ENCODE data around the gene EIF5. TPM values are rescaled to one million over a fixed set of nuclear protein-coding genes. Genes with fewer than 3 reads are reported as not detected.

The EIF5 gene
- total RNA-seq, 2 donors from 2014 or later: 267 to 339 TPM

GRCh38 chr14:103290056-103290455, 44.0 kb upstream of the EIF5 start:
- Histone ChIP-seq H3K4me1 (ENCODE audit: control insufficient read depth, insufficient read depth, low read length) (no peaks in the 10 kb centered on the region), H3K27me3 (ENCODE audit: control insufficient read depth, insufficient read depth, low read length, poor library complexity, severe bottlenecking) (no peaks in the 10 kb centered on the region), H3K9ac (ENCODE audit: extremely low read depth, low read length, poor library complexity, severe bottlenecking) (no peak overlapping the region), H3K9me3 (ENCODE audit: control insufficient read depth, low read length) (peaks cover 7% of the 10 kb centered on the region), H3K27ac (ENCODE audit: low read depth, low read length) (no peak overlapping the region), H3K4me3 (ENCODE audit: low read length) (no peak overlapping the region), H3K36me3 (ENCODE audit: control insufficient read depth, insufficient read depth, low read length) (no peaks in the 10 kb centered on the region)
- TF ChIP-seq, protein P1, sequence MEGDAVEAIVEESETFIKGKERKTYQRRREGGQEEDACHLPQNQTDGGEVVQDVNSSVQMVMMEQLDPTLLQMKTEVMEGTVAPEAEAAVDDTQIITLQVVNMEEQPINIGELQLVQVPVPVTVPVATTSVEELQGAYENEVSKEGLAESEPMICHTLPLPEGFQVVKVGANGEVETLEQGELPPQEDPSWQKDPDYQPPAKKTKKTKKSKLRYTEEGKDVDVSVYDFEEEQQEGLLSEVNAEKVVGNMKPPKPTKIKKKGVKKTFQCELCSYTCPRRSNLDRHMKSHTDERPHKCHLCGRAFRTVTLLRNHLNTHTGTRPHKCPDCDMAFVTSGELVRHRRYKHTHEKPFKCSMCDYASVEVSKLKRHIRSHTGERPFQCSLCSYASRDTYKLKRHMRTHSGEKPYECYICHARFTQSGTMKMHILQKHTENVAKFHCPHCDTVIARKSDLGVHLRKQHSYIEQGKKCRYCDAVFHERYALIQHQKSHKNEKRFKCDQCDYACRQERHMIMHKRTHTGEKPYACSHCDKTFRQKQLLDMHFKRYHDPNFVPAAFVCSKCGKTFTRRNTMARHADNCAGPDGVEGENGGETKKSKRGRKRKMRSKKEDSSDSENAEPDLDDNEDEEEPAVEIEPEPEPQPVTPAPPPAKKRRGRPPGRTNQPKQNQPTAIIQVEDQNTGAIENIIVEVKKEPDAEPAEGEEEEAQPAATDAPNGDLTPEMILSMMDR (conservative IDR thresholded peaks at IDR 0.05): no peak
- Mint-ChIP-seq H3K4me1 (peaks cover 1% of the 10 kb centered on the region), H3K27ac (no peak overlapping the region), H3K27me3 (ENCODE audit: insufficient read depth) (peaks cover 26% of the 10 kb centered on the region), H3K4me3 (no peak overlapping the region), H3K36me3 (ENCODE audit: low read depth) (no peaks in the 10 kb centered on the region), H3K9me3 (peaks cover 3% of the 10 kb centered on the region)
- 83 to 90% methylated on average over 4 of the region's 4 CpGs for WGBS, 2 experiments (ENCODE audit: insufficient coverage in 1 of 2, insufficient read length in 1 of 2)
- DNase-seq: no peak

- no peaks in the 10 kb centered on the region for H3K4me1 Mint-ChIP-seq
- H3K36me3 Mint-ChIP-seq (ENCODE audit: low read depth): no peaks in the 10 kb centered on the region
- no peak overlapping the region for H3K4me3 Mint-ChIP-seq
- peaks cover 7% of the 10 kb centered on the region for H3K9me3 ChIP-seq (ENCODE audit: control insufficient read depth, low read length)
- H3K4me3 ChIP-seq (ENCODE audit: low read length): no peak overlapping the region
- TF ChIP-seq, protein P1 (conservative IDR thresholded peaks at IDR 0.05): no peak
- no peaks in the 10 kb centered on the region for H3K27me3 ChIP-seq (ENCODE audit: control insufficient read depth, insufficient read depth, low read length, poor library complexity, severe bottlenecking)
- H3K27ac ChIP-seq (ENCODE audit: low read depth, low read length): no peak overlapping the region
- no peak for DNase-seq
- no peak overlapping the region for H3K27ac Mint-ChIP-seq
- peaks cover 25% of the 10 kb centered on the region for H3K27me3 Mint-ChIP-seq (ENCODE audit: insufficient read depth)
- no peaks in the 10 kb centered on the region for H3K4me1 ChIP-seq (ENCODE audit: control insufficient read depth, insufficient read depth, low read length)
- H3K9ac ChIP-seq (ENCODE audit: extremely low read depth, low read length, poor library complexity, severe bottlenecking): no peak overlapping the region
- H3K9me3 Mint-ChIP-seq: peaks cover 3% of the 10 kb centered on the region
- no peaks in the 10 kb centered on the region for H3K36me3 ChIP-seq (ENCODE audit: control insufficient read depth, insufficient read depth, low read length)
- 84 to 89% methylated on average over 3 to 5 of the region's 5 CpGs for WGBS, 2 experiments (ENCODE audit: insufficient coverage in 1 of 2, insufficient read length in 1 of 2)
These were observed 43.5 kb upstream of the EIF5 start for GRCh38 chr14:103290494-103290893.

DNA sequence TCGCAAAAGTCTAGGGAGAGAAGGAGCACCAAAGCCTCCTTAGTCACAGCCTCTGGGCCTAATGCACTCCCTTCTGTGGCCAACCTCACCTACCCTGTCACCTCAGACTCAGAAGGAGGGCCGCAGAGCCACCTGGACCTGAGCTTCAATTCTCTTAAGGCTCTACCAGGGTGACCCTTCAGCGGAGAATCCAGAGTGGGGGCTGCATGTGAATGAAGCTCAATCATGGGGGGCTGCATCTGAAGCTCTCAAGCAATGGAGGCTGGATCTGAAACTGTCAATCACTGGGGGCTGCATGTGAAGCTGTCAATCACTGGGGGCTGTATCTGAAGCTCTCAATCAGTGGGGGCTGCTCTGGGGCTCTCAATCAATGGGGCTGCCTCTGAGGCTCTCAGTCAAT, 43.1 kb upstream of the EIF5 start:
- H3K9me3 Mint-ChIP-seq: peaks cover 3% of the 10 kb centered on the region
- H3K9me3 ChIP-seq (ENCODE audit: control insufficient read depth, low read length): peaks cover 7% of the 10 kb centered on the region
- H3K27me3 Mint-ChIP-seq (ENCODE audit: insufficient read depth): peaks cover 24% of the 10 kb centered on the region
- no peaks in the 10 kb centered on the region for H3K4me1 ChIP-seq (ENCODE audit: control insufficient read depth, insufficient read depth, low read length)
- H3K27ac Mint-ChIP-seq: no peak overlapping the region
- H3K4me3 Mint-ChIP-seq: no peak overlapping the region
- H3K4me1 Mint-ChIP-seq: no peaks in the 10 kb centered on the region
- WGBS, 2 experiments (ENCODE audit: insufficient coverage in 1 of 2, insufficient read length in 1 of 2): 98 to 100% methylated on average over 1 to 3 of the region's 3 CpGs
- no peak for DNase-seq
- no peaks in the 10 kb centered on the region for H3K36me3 ChIP-seq (ENCODE audit: control insufficient read depth, insufficient read depth, low read length)
- TF ChIP-seq, protein P1 (conservative IDR thresholded peaks at IDR 0.05): no peak
- no peak overlapping the region for H3K4me3 ChIP-seq (ENCODE audit: low read length)
- H3K36me3 Mint-ChIP-seq (ENCODE audit: low read depth): no peaks in the 10 kb centered on the region
- H3K9ac ChIP-seq (ENCODE audit: extremely low read depth, low read length, poor library complexity, severe bottlenecking): no peak overlapping the region
- no peak overlapping the region for H3K27ac ChIP-seq (ENCODE audit: low read depth, low read length)
- H3K27me3 ChIP-seq (ENCODE audit: control insufficient read depth, insufficient read depth, low read length, poor library complexity, severe bottlenecking): no peaks in the 10 kb centered on the region

All from endodermal cell (in vitro differentiated cells).